ENCODE measurements around the gene MIEN1. TPM values are rescaled to one million over a fixed set of nuclear protein-coding genes. Genes with fewer than 3 reads are reported as not detected.
"Not testable (repeated sequence)": the region's sequence is repeated elsewhere in the genome, so short reads cannot be mapped to it uniquely, and the experiment has no call there.

Gene MIEN1
- total RNA-seq, 1 donor from 2014 or later, result 39.8 TPM

GRCh38 chr17:39765175-39765574 lies 34.8 kb upstream of the MIEN1 start:
- no peak for DNase-seq (ENCODE audit: extremely low spot score, unreplicated experiment)

DNA sequence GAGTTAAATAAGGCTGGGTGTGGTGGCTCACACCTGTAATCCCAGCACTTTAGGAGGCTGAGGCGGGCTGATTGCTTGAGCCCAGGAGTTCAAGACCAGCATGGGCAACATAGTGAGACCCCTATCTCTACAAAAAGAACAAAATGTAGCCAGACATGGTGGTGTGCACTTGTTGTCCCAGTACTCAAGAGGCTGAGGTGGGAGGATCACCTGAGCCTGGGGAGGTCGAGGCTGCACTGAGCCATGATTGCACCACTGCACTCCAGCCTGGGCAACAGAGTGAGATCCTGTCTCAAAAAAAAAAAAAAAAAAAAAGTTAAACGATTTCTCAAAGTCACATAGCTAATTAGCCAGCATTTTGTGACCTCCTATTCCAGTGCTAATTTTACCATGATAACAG lies 33.8 kb upstream of the MIEN1 start:
- not testable (repeated sequence) for H3K36me3 Mint-ChIP-seq; DNase-seq (ENCODE audit: extremely low spot score, unreplicated experiment); H3K9me3 Mint-ChIP-seq

More at GRCh38 chr17:39765175-39765574, 34.8 kb upstream of the MIEN1 start:
- Mint-ChIP-seq H3K4me3 (no peak overlapping the region), H3K27me3 (peaks cover 13% of the 10 kb centered on the region), H3K36me3 (no peaks in the 10 kb centered on the region), H3K27ac (no peak overlapping the region), H3K9me3 (no peaks in the 10 kb centered on the region), H3K4me1 (ENCODE audit: unreplicated experiment) (peaks cover 5% of the 10 kb centered on the region)
- TF ChIP-seq CTCF (conservative IDR thresholded peaks at IDR 0.05), result no peak

DNA sequence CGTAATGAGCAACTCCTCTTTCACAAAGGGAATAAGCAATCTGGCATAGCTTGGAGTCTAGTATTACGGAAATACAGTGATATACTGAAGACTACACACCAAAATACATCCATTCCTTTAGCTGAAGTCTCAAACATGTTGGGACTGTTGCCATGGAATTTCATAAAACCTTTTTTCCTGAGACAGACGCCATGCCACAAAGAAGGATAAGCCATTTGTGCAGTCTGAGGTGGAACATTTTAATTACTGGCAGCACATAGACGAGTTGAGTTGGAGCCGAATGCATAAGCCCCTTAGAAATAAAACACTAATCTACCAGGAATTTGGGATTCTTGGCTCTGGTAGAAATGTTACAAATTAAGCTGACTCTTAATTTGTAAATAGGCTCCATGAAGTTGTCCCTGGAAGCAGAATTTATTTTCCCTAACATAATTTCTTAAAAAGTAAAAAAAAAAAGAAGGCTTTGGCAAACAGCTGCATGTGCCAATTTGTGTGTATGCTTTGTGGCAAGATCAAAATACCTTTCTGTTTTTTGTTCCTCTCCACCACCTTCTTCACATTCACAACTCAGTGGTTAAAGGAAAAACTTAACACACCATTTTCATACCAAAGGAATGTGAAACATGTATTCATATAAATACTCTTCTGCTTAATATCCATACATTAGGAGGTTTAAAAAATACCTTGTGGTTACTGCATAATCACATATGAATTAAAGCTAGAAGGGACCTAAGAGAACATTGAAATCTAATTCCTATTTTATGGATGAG lies 32.9 kb upstream of the MIEN1 start:
- peaks cover 21% of the 10 kb centered on the region for H3K27me3 Mint-ChIP-seq
- H3K27ac Mint-ChIP-seq, result no peak overlapping the region

More for the DNA sequence above, 33.8 kb upstream of the MIEN1 start:
- peaks cover 13% of the 10 kb centered on the region for H3K27me3 Mint-ChIP-seq
- H3K4me3 Mint-ChIP-seq; H3K27ac Mint-ChIP-seq; H3K4me1 Mint-ChIP-seq (ENCODE audit: unreplicated experiment): not testable (repeated sequence)

DNA sequence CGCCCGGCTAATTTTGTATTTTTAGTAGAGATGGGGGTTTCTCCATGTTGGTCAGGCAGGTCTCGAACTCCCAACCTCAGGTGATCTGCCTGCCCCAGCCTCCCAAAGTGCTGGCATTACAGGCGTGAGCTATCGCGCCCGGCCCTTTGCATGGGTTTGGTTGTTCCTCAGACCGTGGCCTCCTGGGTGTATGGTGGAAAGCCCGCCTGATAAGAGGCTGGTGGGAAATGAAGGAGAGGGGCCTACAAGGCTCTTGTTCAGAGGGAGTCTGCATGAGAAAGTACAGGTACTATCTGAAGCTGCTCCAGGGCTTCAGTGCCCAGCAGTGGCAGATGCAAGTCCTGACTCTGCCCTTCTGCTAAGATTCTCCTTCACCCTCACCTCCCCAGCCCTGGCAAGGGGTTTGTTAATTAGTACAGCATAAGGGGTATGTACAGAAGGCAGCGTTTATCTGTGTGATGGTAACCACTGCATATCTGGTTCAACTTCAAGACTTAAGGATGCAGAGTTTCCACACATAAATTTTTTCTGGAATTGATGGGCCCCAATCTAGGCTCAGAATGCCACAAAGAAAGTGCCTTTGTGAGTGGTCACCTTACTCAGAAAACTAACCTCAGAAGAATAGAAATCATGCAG lies 31.6 kb upstream of the MIEN1 start:
- H3K9me3 Mint-ChIP-seq, result no peaks in the 10 kb centered on the region
- no peak overlapping the region for H3K27ac Mint-ChIP-seq
- no peak overlapping the region for H3K4me3 Mint-ChIP-seq
- no peaks in the 10 kb centered on the region for H3K4me1 Mint-ChIP-seq (ENCODE audit: unreplicated experiment)
- TF ChIP-seq CTCF (conservative IDR thresholded peaks at IDR 0.05), result no peak
- H3K27me3 Mint-ChIP-seq, result peaks cover 33% of the 10 kb centered on the region
- no peak for DNase-seq (ENCODE audit: extremely low spot score, unreplicated experiment)
- H3K36me3 Mint-ChIP-seq, result no peaks in the 10 kb centered on the region

More for the DNA sequence above, 32.9 kb upstream of the MIEN1 start:
- DNase-seq (ENCODE audit: extremely low spot score, unreplicated experiment), result no peak
- Mint-ChIP-seq H3K4me1 (ENCODE audit: unreplicated experiment) (no peaks in the 10 kb centered on the region), H3K36me3 (no peaks in the 10 kb centered on the region), H3K9me3 (no peaks in the 10 kb centered on the region), H3K4me3 (no peak overlapping the region)
- TF ChIP-seq CTCF (conservative IDR thresholded peaks at IDR 0.05), result no peak

DNA sequence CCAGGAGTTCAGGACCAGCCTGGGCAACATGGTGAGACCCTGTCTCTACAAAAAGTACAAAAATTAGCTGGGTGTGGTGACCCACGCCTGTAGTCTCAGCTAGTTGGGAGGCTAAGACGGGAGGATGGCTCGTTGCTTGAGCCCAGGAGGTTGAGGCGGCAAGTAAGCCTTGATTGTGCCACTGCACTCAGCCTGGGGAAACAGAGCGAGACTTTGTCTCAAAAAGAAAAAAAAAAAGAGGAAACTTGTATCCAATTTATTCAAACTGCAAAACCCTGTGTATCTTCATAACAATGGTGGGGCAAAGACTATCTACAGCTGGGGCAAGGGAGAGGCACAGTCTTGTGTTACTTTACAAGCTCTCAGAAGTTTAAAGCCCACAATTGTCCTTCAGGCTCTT lies 28.9 kb upstream of the MIEN1 start:
- no peak overlapping the region for H3K4me3 Mint-ChIP-seq
- no peak for TF ChIP-seq CTCF (conservative IDR thresholded peaks at IDR 0.05)
- no peaks in the 10 kb centered on the region for H3K9me3 Mint-ChIP-seq
- DNase-seq (ENCODE audit: extremely low spot score, unreplicated experiment), result no peak
- peaks cover 33% of the 10 kb centered on the region for H3K27me3 Mint-ChIP-seq
- H3K27ac Mint-ChIP-seq, result no peak overlapping the region
- no peaks in the 10 kb centered on the region for H3K36me3 Mint-ChIP-seq
- H3K4me1 Mint-ChIP-seq (ENCODE audit: unreplicated experiment), result peaks cover 11% of the 10 kb centered on the region
